H1 (cell line): ENCODE measurements around the gene ZSWIM7. TPM values are rescaled to one million over a fixed set of nuclear protein-coding genes. Genes with fewer than 3 reads are reported as not detected.

Experiments
- CTCF ChIA-PET: fragments of 300-600 bp; sonication (Branson Sonifier 250); formaldehyde crosslinking; loops from one replicate; lab custom pipeline; 2021; ENCODE audit not compliant: partially characterized antibody; lab: Charles Lee
- POLR2A ChIA-PET: fragments of 300-600 bp; sonication (Branson Sonifier 250); formaldehyde crosslinking; loops from one replicate; lab custom pipeline; 2021; ENCODE audit warnings: inconsistent platforms; ENCODE audit not compliant: partially characterized antibody; lab: Charles Lee
- DNase-seq, 2 experiments: peaks; one replicate each; pipeline versions ENCODE4 v3.0.0 to v3.0.0-alpha.2; 2010 to 2022; ENCODE audit warnings: low spot score in 2 of 2, low read depth in 1 of 2, mixed read lengths in 1 of 2
- FAIRE-seq: peaks from 2 replicates; lab custom pipeline; 2011; peaks lifted over from hg19 to GRCh38; lab: Jason Lieb, UNC
- H2AFZ ChIP-seq: 2 replicates; pipeline ENCODE4 v1.8.1; 2012; ENCODE audit warnings: low read length, inconsistent platforms
- H2AK5ac ChIP-seq: 2 replicates; pipeline ENCODE4 v1.6.1; 2013; ENCODE audit warnings: low read depth, low read length
- H2BK120ac ChIP-seq: replicated peaks from 2 replicates; pipeline ENCODE3; 2013; ENCODE audit warnings: low read depth, low read length, inconsistent platforms
- H2BK12ac ChIP-seq: 2 replicates; pipeline ENCODE4 v1.6.1; 2013; ENCODE audit warnings: low read depth, low read length
- H2BK15ac ChIP-seq: 2 replicates; pipeline ENCODE4 v1.6.1; 2013; ENCODE audit warnings: low read length
- H2BK20ac ChIP-seq: 2 replicates; pipeline ENCODE4 v1.6.1; 2013; ENCODE audit warnings: low read length
- H2BK5ac ChIP-seq: 2 replicates; pipeline ENCODE4 v1.6.1; 2013; ENCODE audit warnings: low read depth, low read length
- H3K14ac ChIP-seq: 2 replicates; pipeline ENCODE4 v1.6.1; 2013; ENCODE audit warnings: inconsistent platforms; ENCODE audit not compliant: insufficient read length
- H3K18ac ChIP-seq: 2 replicates; pipeline ENCODE4 v1.6.1; 2013; ENCODE audit warnings: low read length; ENCODE audit errors: extremely low read depth
- H3K23ac ChIP-seq: 2 replicates; pipeline ENCODE4 v1.6.1; 2013; ENCODE audit warnings: inconsistent platforms; ENCODE audit not compliant: insufficient read length
- H3K23me2 ChIP-seq: 2 replicates; pipeline ENCODE4 v1.6.1; 2013; ENCODE audit warnings: low read depth, low read length
- H3K27ac ChIP-seq: 2 replicates; pipeline ENCODE4 v1.6.1; 2011; ENCODE audit warnings: low read depth, low read length, inconsistent platforms
- H3K27me3 ChIP-seq, 4 experiments: replicated peaks in 1 of 4; 1 replicate in 1 of 4; 2 replicates in 3 of 4; pipeline versions ENCODE4 v1.6.1 to v1.8.1; 2011 to 2013; ENCODE audit warnings: low read length in 3 of 4, mild to moderate bottlenecking in 3 of 4, inconsistent platforms in 2 of 4, mixed read lengths in 2 of 4, moderate library complexity in 1 of 4; ENCODE audit not compliant: control insufficient read depth in 3 of 4, insufficient read depth in 3 of 4; ENCODE audit errors: extremely low read depth in 1 of 4
- H3K36me3 ChIP-seq, 4 experiments: 2 replicates each; pipeline versions ENCODE4 v1.6.1 to v1.8.1; 2011 to 2013; ENCODE audit warnings: mild to moderate bottlenecking in 4 of 4, low read length in 3 of 4, moderate library complexity in 2 of 4, control low read depth in 1 of 4, inconsistent platforms in 1 of 4; ENCODE audit not compliant: insufficient read depth in 4 of 4, control insufficient read depth in 2 of 4
- H3K4ac ChIP-seq: replicated peaks from 2 replicates; pipeline ENCODE3; 2013; ENCODE audit warnings: low read length, low read depth, mixed read lengths, inconsistent platforms; ENCODE audit not compliant: insufficient read length
- H3K4me1 ChIP-seq, 4 experiments: replicated peaks in 1 of 4; 1 replicate in 1 of 4; 2 replicates in 3 of 4; pipeline versions ENCODE4 v1.6.1 to v1.8.1; 2011 to 2013; ENCODE audit warnings: low read length in 3 of 4, inconsistent platforms in 2 of 4, mixed read lengths in 1 of 4; ENCODE audit not compliant: insufficient read depth in 4 of 4, control insufficient read depth in 3 of 4
- H3K4me2 ChIP-seq, 2 experiments: 2 replicates each; pipeline versions ENCODE4 v1.6.1 to v1.8.1; 2011 to 2013; ENCODE audit warnings: low read depth in 2 of 2, low read length in 2 of 2, control low read depth in 1 of 2, inconsistent platforms in 1 of 2, mild to moderate bottlenecking in 1 of 2; ENCODE audit not compliant: insufficient read depth in 1 of 2
- H3K4me3 ChIP-seq, 4 experiments: fragments of 200-600, 300-600 bp in 1 of 4; sonication (generic), shearing (Covaris generic), sonication (Bioruptor Twin) in 1 of 4; 2 replicates each; pipeline versions ENCODE4 v1.5.1 to v1.8.1; 2011 to 2016; ENCODE audit warnings: low read length in 4 of 4, low read depth in 3 of 4, control low read depth in 2 of 4, inconsistent platforms in 2 of 4, mild to moderate bottlenecking in 2 of 4, mixed read lengths in 1 of 4, moderate library complexity in 1 of 4; ENCODE audit not compliant: insufficient read depth in 2 of 4; ENCODE audit errors: extremely low read depth in 1 of 4
- H3K56ac ChIP-seq: replicated peaks from 2 replicates; pipeline ENCODE3; 2013; ENCODE audit warnings: low read depth, mild to moderate bottlenecking, mixed read lengths, low read length, inconsistent platforms; ENCODE audit not compliant: insufficient read length
- H3K79me1 ChIP-seq: 2 replicates; pipeline ENCODE4 v1.6.1; 2013; ENCODE audit warnings: low read depth, low read length, control low read depth
- H3K79me2 ChIP-seq, 2 experiments: 2 replicates each; pipeline versions ENCODE4 v1.6.1 to v1.8.1; 2012 to 2013; ENCODE audit warnings: low read length in 2 of 2, mild to moderate bottlenecking in 2 of 2, inconsistent platforms in 1 of 2; ENCODE audit not compliant: insufficient read depth in 2 of 2, control insufficient read depth in 1 of 2
- H3K9ac ChIP-seq, 4 experiments: replicated peaks in 1 of 4; 1 replicate in 1 of 4; 2 replicates in 3 of 4; pipeline versions ENCODE4 v1.6.1 to v1.8.1; 2011 to 2013; ENCODE audit warnings: low read depth in 3 of 4, low read length in 3 of 4, control low read depth in 2 of 4, mild to moderate bottlenecking in 2 of 4, moderate library complexity in 2 of 4, inconsistent platforms in 1 of 4; ENCODE audit errors: extremely low read depth in 1 of 4
- H3K9me3 ChIP-seq, 2 experiments: 2 replicates each; pipeline versions ENCODE4 v1.6.1 to v1.8.1; 2012 to 2013; ENCODE audit warnings: mild to moderate bottlenecking in 2 of 2, moderate library complexity in 2 of 2, control low read depth in 1 of 2, inconsistent platforms in 1 of 2, low read depth in 1 of 2, low read length in 1 of 2, mixed read lengths in 1 of 2; ENCODE audit not compliant: insufficient read depth in 2 of 2
- H4K20me1 ChIP-seq, 2 experiments: replicated peaks in 1 of 2; 2 replicates each; pipeline versions ENCODE3 to v1.8.1; 2011 to 2013; ENCODE audit warnings: inconsistent platforms in 2 of 2, low read length in 2 of 2, mild to moderate bottlenecking in 1 of 2; ENCODE audit not compliant: insufficient read depth in 2 of 2, control insufficient read depth in 1 of 2
- H4K5ac ChIP-seq: 2 replicates; pipeline ENCODE4 v1.6.1; 2013; ENCODE audit warnings: low read length, low read depth, mixed read lengths, inconsistent platforms; ENCODE audit not compliant: insufficient read length
- H4K8ac ChIP-seq: 2 replicates; pipeline ENCODE4 v1.8.0; 2013; ENCODE audit warnings: mild to moderate bottlenecking, moderate library complexity, low read length, inconsistent platforms; ENCODE audit not compliant: insufficient read depth; ENCODE audit errors: extremely low read depth
- H4K91ac ChIP-seq: replicated peaks from 2 replicates; pipeline ENCODE3; 2013; ENCODE audit warnings: low read length, mixed read lengths, inconsistent platforms; ENCODE audit not compliant: insufficient read length
- GTF2F1 ChIP-seq: IDR thresholded peaks from 2 replicates; pipeline ENCODE4 v1.6.1; 2012; ENCODE audit warnings: low read depth, low read length, improper control_type of control experiment, borderline replicate concordance
- SAP30 ChIP-seq: fragments of 300-600 bp; sonication (generic); IDR thresholded peaks from 2 replicates; pipeline ENCODE4 v1.7.1; 2012; ENCODE audit warnings: low read length, moderate library complexity, mild to moderate bottlenecking, inconsistent platforms; ENCODE audit not compliant: insufficient read depth, insufficient replicate concordance
- WGBS, 2 experiments: shearing (Covaris generic) in 1 of 2; methylation state at CpG; one replicate each; pipeline versions ENCODE4 v1.1.6 to v1.1.7; 2013 to 2015; ENCODE audit warnings: low lambda C conversion rate in 2 of 2, mixed read lengths in 2 of 2, inconsistent platforms in 1 of 2, low coverage in 1 of 2, missing lambda C conversion rate in 1 of 2; ENCODE audit not compliant: insufficient replicate concordance in 2 of 2, insufficient coverage in 1 of 2, insufficient read length in 1 of 2; ENCODE audit errors: extremely low coverage in 1 of 2, missing lambda C conversion rate in 1 of 2; 5-methylcytosine and 5-hydroxymethylcytosine counted together
- polyA plus RNA-seq, 7 experiments: library from polyadenylated mRNA; depleted of rRNA in 3 of 7; stranded (reverse) in 5 of 7; unstranded in 2 of 7; fragments of >200 nt in 5 of 7; fragments of 200-250 nt in 2 of 7; gene quantifications; 1 replicate in 5 of 7; 2 replicates in 1 of 7; 4 replicates in 1 of 7; pipeline versions ENCODE4 v1.2.1 to v1.2.3, GENCODE V29; 2011 to 2013; ENCODE audit warnings: missing spikeins in 2 of 7, mixed read lengths in 2 of 7
- total RNA-seq: library from RNA; stranded (reverse); fragmentation: NEBNext Ultra II Directional; extraction: Animal tissue kit (Norgen Biotek cat#: 25700); gene quantifications from 2 replicates; pipeline ENCODE4 v1.2.1, GENCODE V29; 2021

Gene ZSWIM7
- total and polyA plus RNA-seq, 2 of the 8 experiments (the other 6 are each of a cell fraction or from before 2014, with no cell fraction given), result 39.3 to 57.7 TPM

DNA sequence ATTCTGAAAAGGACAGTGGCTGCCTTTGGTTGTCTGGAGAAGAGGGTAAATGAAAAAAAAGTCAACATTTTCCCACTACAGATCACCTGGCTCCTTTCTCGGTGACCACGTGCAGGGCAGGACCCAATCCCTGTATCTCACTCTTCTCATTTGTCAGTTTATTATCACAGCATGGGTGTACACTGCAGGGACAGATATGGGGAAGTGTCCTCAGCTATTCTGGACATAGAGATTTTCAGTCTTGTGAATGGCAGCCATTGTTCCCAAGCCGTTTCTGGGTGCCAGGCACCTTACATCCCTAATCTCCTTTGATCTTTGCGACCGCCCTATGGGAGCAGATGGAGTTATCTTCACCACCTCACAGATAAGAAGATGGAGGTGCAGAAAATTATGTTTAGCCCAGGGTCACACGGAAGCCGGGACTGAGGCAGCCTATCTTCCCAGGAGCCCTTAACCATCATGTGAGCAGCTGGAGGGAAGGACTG, 47.4 kb downstream of the ZSWIM7 start:
- no peaks in the 10 kb centered on the region; the same call in 1 of the 2 replicates for H3K79me1 ChIP-seq
- DNase-seq, result no peak
- CTCF ChIA-PET, result interaction anchor here (1.3 to 2.0 kb wide), 2 partner anchors 13 to 44 kb away, joined by 3 to 7 read pairs; no protein-coding TSS in a partner anchor
- no peak overlapping the region for H4K91ac ChIP-seq
- no peak overlapping the region for H3K27ac ChIP-seq
- FAIRE-seq, result no peak
- H2AFZ ChIP-seq, result no peak overlapping the region
- peaks cover 0 to 3% (median 0%) of the 10 kb centered on the region in 4 experiments; a peak in 1 of 7 replicates for H3K4me1 ChIP-seq
- H3K23ac ChIP-seq, result no peak overlapping the region
- WGBS, 2 experiments, result 87% methylated on average over 7 of the region's 7 CpGs; no CpG with 5 or more reads in 1 of the 2 experiments
- POLR2A ChIA-PET, result interaction anchor here (1.9 kb wide), 1 partner anchor 47 kb away, joined by 6 read pairs; the partner anchor contains the start of genes TTC19 and ZSWIM7
- H3K4me2 ChIP-seq, result no peak overlapping the region
- no peaks in the 10 kb centered on the region for H3K79me2 ChIP-seq
- no peak overlapping the region for H3K14ac ChIP-seq
- no peak overlapping the region for H3K18ac ChIP-seq
- H2BK12ac ChIP-seq, result no peak overlapping the region
- H4K20me1 ChIP-seq, result no peaks in the 10 kb centered on the region
- H4K8ac ChIP-seq, result no peak overlapping the region
- no peak overlapping the region for H3K9ac ChIP-seq
- H2BK15ac ChIP-seq, result no peak overlapping the region
- H2AK5ac ChIP-seq, result no peak overlapping the region
- H4K5ac ChIP-seq, result no peak overlapping the region
- H2BK20ac ChIP-seq, result no peak overlapping the region
- no peaks in the 10 kb centered on the region for H3K9me3 ChIP-seq
- H3K4ac ChIP-seq, result no peak overlapping the region
- no peaks in the 10 kb centered on the region for H3K36me3 ChIP-seq
- H3K23me2 ChIP-seq, result no peaks in the 10 kb centered on the region
- peaks cover 0 to 3% (median 1%) of the 10 kb centered on the region in 4 experiments; a peak in 3 of 7 replicates for H3K27me3 ChIP-seq
- H2BK5ac ChIP-seq, result no peak overlapping the region
- no peak overlapping the region for H3K56ac ChIP-seq
- H3K4me3 ChIP-seq, result no peak overlapping the region
- H2BK120ac ChIP-seq, result no peak overlapping the region
- TF ChIP-seq GTF2F1 (no peak), SAP30 (no peak)
